Measurements from ENCODE around the gene WWTR1.
A peak's percentile ranks its signal among the peaks of the same experiment; 100 is the strongest.

Gene WWTR1

GRCh38 chr3:149647285-149647684 is 10.5 kb downstream of the WWTR1 start:
- TF ChIP-seq CTCF (conservative IDR thresholded peaks at IDR 0.05; ENCODE audit: low read depth, low read length), result no peak
- DNase-seq (ENCODE audit: low read depth), result no peak
- H3K4me3 ChIP-seq (ENCODE audit: low read depth, low read length), result no peak overlapping the region

- H3K4me3 ChIP-seq (ENCODE audit: low read depth, low read length), result no peak overlapping the region
- no peak for TF ChIP-seq CTCF (conservative IDR thresholded peaks at IDR 0.05; ENCODE audit: low read depth, low read length)
- DNase-seq (ENCODE audit: low read depth), result no peak
Measured at GRCh38 chr3:149646181-149646766, 11.6 kb downstream of the WWTR1 start.

- no peak for TF ChIP-seq CTCF (conservative IDR thresholded peaks at IDR 0.05; ENCODE audit: low read depth, low read length)
- H3K4me3 ChIP-seq (ENCODE audit: low read depth, low read length), result no peak overlapping the region
- DNase-seq (ENCODE audit: low read depth), result no peak
Measured at GRCh38 chr3:149643963-149644362, 13.9 kb downstream of the WWTR1 start.

- H3K4me3 ChIP-seq (ENCODE audit: low read depth, low read length), result no peak overlapping the region
- DNase-seq (ENCODE audit: low read depth), result no peak
- no peak for TF ChIP-seq CTCF (conservative IDR thresholded peaks at IDR 0.05; ENCODE audit: low read depth, low read length)
Measured at GRCh38 chr3:149643482-149643798, 14.4 kb downstream of the WWTR1 start.

GRCh38 chr3:149640976-149641728 is 16.7 kb downstream of the WWTR1 start:
- H3K4me3 ChIP-seq (ENCODE audit: low read depth, low read length), result no peak overlapping the region
- no peak for DNase-seq (ENCODE audit: low read depth)
- TF ChIP-seq CTCF (conservative IDR thresholded peaks at IDR 0.05; ENCODE audit: low read depth, low read length), result no peak

- peak overlapping the region; percentile 40 for H3K4me3 ChIP-seq (ENCODE audit: low read depth, low read length)
- no peak for TF ChIP-seq CTCF (conservative IDR thresholded peaks at IDR 0.05; ENCODE audit: low read depth, low read length)
- no peak for DNase-seq (ENCODE audit: low read depth)
Measured at GRCh38 chr3:149639093-149639486, 18.7 kb downstream of the WWTR1 start.

Measured in choroid plexus epithelial cell (primary cell).